Activated T-helper 1 cell treated with anti-CD3 and anti-CD28 coated beads, Interleukin-12 subunit alpha, Interleukin-12 subunit beta, Interleukin-2, Interleukin-4 antibody, amounts not matched to agents 30 ng/mL and 10 ng/mL and 1 ng/mL, durations not matched to agents 14 hours and 24 hours and 36 hours (primary cell): ENCODE results near the gene TRAF3. TPM values are rescaled to one million over a fixed set of nuclear protein-coding genes. Genes with fewer than 3 reads are reported as not detected.

Experiments
- DNase-seq: peaks from one replicate; pipeline ENCODE4 v3.0.0; 2021; ENCODE audit warnings: low spot score
- H3K27ac Mint-ChIP-seq: one replicate; pipeline ENCODE4 v1.8.0; 2021; ENCODE audit warnings: mild to moderate bottlenecking, mixed read lengths
- H3K27me3 Mint-ChIP-seq: one replicate; pipeline ENCODE4 v1.8.0; 2022; ENCODE audit warnings: mild to moderate bottlenecking, moderate library complexity, mixed read lengths; ENCODE audit not compliant: insufficient read depth
- H3K36me3 Mint-ChIP-seq: one replicate; pipeline ENCODE4 v1.8.0; 2021; ENCODE audit warnings: low read depth, mixed read lengths
- H3K4me1 Mint-ChIP-seq: one replicate; pipeline ENCODE4 v1.8.0; 2021; ENCODE audit warnings: low read depth, mixed read lengths
- H3K4me3 Mint-ChIP-seq: one replicate; pipeline ENCODE4 v1.8.0; 2021; ENCODE audit warnings: mild to moderate bottlenecking, moderate library complexity, mixed read lengths
- H3K9me3 Mint-ChIP-seq: one replicate; pipeline ENCODE4 v1.8.0; 2021; ENCODE audit warnings: mixed read lengths
- intact Hi-C: fragments of 100-400 bp; cut with micrococcal nuclease; formaldehyde crosslinking; loops from one replicate; pipeline ENCODE4 v1.15.1; 2024
- total RNA-seq: library from RNA; stranded (reverse); gene quantifications from 2 replicates; pipeline ENCODE4 v1.2.3, GENCODE V29; 2022

The TRAF3 gene
- total RNA-seq, 1 donor from 2014 or later: 73.1 TPM

- Mint-ChIP-seq H3K27me3 (peaks cover 4% of the 10 kb centered on the region), H3K9me3 (no peaks in the 10 kb centered on the region), H3K27ac (no peak overlapping the region), H3K36me3 (no peaks in the 10 kb centered on the region), H3K4me3 (no peak overlapping the region), H3K4me1 (peaks cover 10% of the 10 kb centered on the region)
- intact Hi-C loops: no loop called here
- no peak for DNase-seq
Observed at GRCh38 chr14:102953100-102953499, 175.9 kb downstream of the TRAF3 start.

GRCh38 chr14:102954081-102954789 lies 177.0 kb downstream of the TRAF3 start:
- H3K27me3 Mint-ChIP-seq: peaks cover 4% of the 10 kb centered on the region

GRCh38 chr14:102955636-102956408 lies 178.6 kb downstream of the TRAF3 start:
- intact Hi-C loops: no loop called here
- no peak overlapping the region for H3K27ac Mint-ChIP-seq
- H3K4me3 Mint-ChIP-seq: no peak overlapping the region
- DNase-seq: no peak
- no peaks in the 10 kb centered on the region for H3K9me3 Mint-ChIP-seq
- no peaks in the 10 kb centered on the region for H3K4me1 Mint-ChIP-seq
- H3K27me3 Mint-ChIP-seq: peaks cover 4% of the 10 kb centered on the region
- H3K36me3 Mint-ChIP-seq: no peaks in the 10 kb centered on the region

More at GRCh38 chr14:102954081-102954789, 177.0 kb downstream of the TRAF3 start:
- Mint-ChIP-seq H3K27ac (no peak overlapping the region), H3K9me3 (no peaks in the 10 kb centered on the region), H3K4me3 (no peak overlapping the region), H3K4me1 (peaks cover 5% of the 10 kb centered on the region), H3K36me3 (no peaks in the 10 kb centered on the region)
- DNase-seq: no peak
- intact Hi-C loops: no loop called here

- Mint-ChIP-seq H3K36me3 (no peaks in the 10 kb centered on the region), H3K4me3 (no peak overlapping the region), H3K27me3 (peaks cover 4% of the 10 kb centered on the region), H3K4me1 (no peaks in the 10 kb centered on the region), H3K27ac (no peak overlapping the region), H3K9me3 (no peaks in the 10 kb centered on the region)
- DNase-seq: no peak
- intact Hi-C loops: no loop called here
Observed at GRCh38 chr14:102957222-102957621, 180.0 kb downstream of the TRAF3 start.

GRCh38 chr14:102958461-102958860 lies 181.2 kb downstream of the TRAF3 start:
- no peak overlapping the region for H3K27ac Mint-ChIP-seq
- H3K9me3 Mint-ChIP-seq: no peaks in the 10 kb centered on the region
- DNase-seq: no peak
- H3K4me3 Mint-ChIP-seq: no peak overlapping the region
- H3K27me3 Mint-ChIP-seq: peaks cover 4% of the 10 kb centered on the region
- no peaks in the 10 kb centered on the region for H3K36me3 Mint-ChIP-seq
- intact Hi-C loops: no loop called here
- H3K4me1 Mint-ChIP-seq: no peaks in the 10 kb centered on the region

Other genes with a start within 250 kb of the TRAF3 start
- gene RCOR1, start 184.8 kb upstream of the TRAF3 start, total RNA-seq: 23.9 and 25.2 TPM in 2 replicates
- 0.44 and 0.69 TPM in 2 replicates for gene AMN, start 145.2 kb downstream of the TRAF3 start, total RNA-seq